HFFc6 (cell line): Measurements from ENCODE around the gene TBX19. TPM values are rescaled to one million over a fixed set of nuclear protein-coding genes. Genes with fewer than 3 reads are reported as not detected.

Experiments
- DNase-seq: peaks from one replicate; pipeline ENCODE4 v3.0.0-alpha.2; 2018
- H3K27ac Mint-ChIP-seq: 2 replicates; pipeline ENCODE4 v1.8.0; 2020; ENCODE audit warnings: mild to moderate bottlenecking, mixed read lengths
- H3K27me3 Mint-ChIP-seq: 2 replicates; pipeline ENCODE4 v1.8.0; 2021; ENCODE audit warnings: mild to moderate bottlenecking, moderate library complexity, mixed read lengths; ENCODE audit not compliant: insufficient read depth
- H3K36me3 Mint-ChIP-seq: 2 replicates; pipeline ENCODE4 v1.8.0; 2021; ENCODE audit warnings: low read depth, mixed read lengths
- H3K4me1 Mint-ChIP-seq: 2 replicates; pipeline ENCODE4 v1.8.0; 2020; ENCODE audit warnings: low read depth, mixed read lengths
- H3K4me3 Mint-ChIP-seq: 2 replicates; pipeline ENCODE4 v1.8.0; 2020; ENCODE audit warnings: mild to moderate bottlenecking, moderate library complexity, mixed read lengths
- H3K9me3 Mint-ChIP-seq: 2 replicates; pipeline ENCODE4 v1.8.0; 2020; ENCODE audit warnings: mild to moderate bottlenecking, mixed read lengths
- CTCF ChIP-seq: fragments of 200-600 bp; sonication (generic); IDR thresholded peaks from 2 replicates; pipeline ENCODE4 v1.5.0; 2021; ENCODE audit warnings: antibody characterized with exemption, mild to moderate bottlenecking
- total RNA-seq, 6 experiments: library from RNA; stranded (reverse); fragmentation: NEBNext Ultra II Directional; extraction: Animal tissue kit (Norgen Biotek cat#: 25700); gene quantifications; 2 replicates in 1 of 6; 3 replicates in 5 of 6; pipeline ENCODE4 v1.2.3, GENCODE V29; 2021

Gene TBX19
- total RNA-seq, 6 experiments from 2014 or later = 0.41 to 0.57 (median 0.49) TPM

- H3K27ac Mint-ChIP-seq = no peak overlapping the region
- no peak for DNase-seq
- H3K36me3 Mint-ChIP-seq = no peaks in the 10 kb centered on the region
- H3K9me3 Mint-ChIP-seq = no peaks in the 10 kb centered on the region
- peaks cover 23% of the 10 kb centered on the region for H3K4me1 Mint-ChIP-seq
- no peaks in the 10 kb centered on the region for H3K27me3 Mint-ChIP-seq
- no peak overlapping the region for H3K4me3 Mint-ChIP-seq
- no peak for TF ChIP-seq CTCF
These were observed 16.5 kb downstream of the TBX19 start for GRCh38 chr1:168297019-168297730.

GRCh38 chr1:168298446-168298845 is 17.8 kb downstream of the TBX19 start:
- no peaks in the 10 kb centered on the region; the same call in 1 of the 2 replicates for H3K36me3 Mint-ChIP-seq
- no peaks in the 10 kb centered on the region for H3K9me3 Mint-ChIP-seq
- H3K27ac Mint-ChIP-seq = no peak overlapping the region
- peaks cover 35% of the 10 kb centered on the region for H3K4me1 Mint-ChIP-seq
- TF ChIP-seq CTCF = no peak
- H3K4me3 Mint-ChIP-seq = no peak overlapping the region
- DNase-seq = no peak
- H3K27me3 Mint-ChIP-seq = no peaks in the 10 kb centered on the region

GRCh38 chr1:168300626-168301025 is 19.9 kb downstream of the TBX19 start:
- TF ChIP-seq CTCF = no peak
- H3K4me1 Mint-ChIP-seq = peaks cover 47% of the 10 kb centered on the region
- no peaks in the 10 kb centered on the region for H3K27me3 Mint-ChIP-seq
- no peaks in the 10 kb centered on the region for H3K9me3 Mint-ChIP-seq
- H3K36me3 Mint-ChIP-seq = peaks cover 3% of the 10 kb centered on the region; the same call in 1 of the 2 replicates
- H3K27ac Mint-ChIP-seq = peak overlapping the region; percentile 91
- no peak for DNase-seq
- no peak overlapping the region for H3K4me3 Mint-ChIP-seq

- Mint-ChIP-seq H3K27me3 (no peaks in the 10 kb centered on the region), H3K36me3 (peaks cover 8% of the 10 kb centered on the region; the same call in 1 of the 2 replicates), H3K4me3 (peak overlapping the region; percentile 26; the same call in 1 of the 2 replicates), H3K4me1 (peaks cover 52% of the 10 kb centered on the region), H3K27ac (peak overlapping the region; percentile 91), H3K9me3 (no peaks in the 10 kb centered on the region)
- TF ChIP-seq CTCF = no peak
- DNase-seq = peak; percentile 98
These were observed 21.1 kb downstream of the TBX19 start for GRCh38 chr1:168301664-168302320.

GRCh38 chr1:168303716-168304540 is 23.3 kb downstream of the TBX19 start:
- no peak for TF ChIP-seq CTCF
- Mint-ChIP-seq H3K27ac (no peak overlapping the region; the same call in 1 of the 2 replicates), H3K4me3 (no peak overlapping the region), H3K4me1 (peaks cover 52% of the 10 kb centered on the region), H3K36me3 (peaks cover 8% of the 10 kb centered on the region; the same call in 1 of the 2 replicates), H3K27me3 (no peaks in the 10 kb centered on the region), H3K9me3 (no peaks in the 10 kb centered on the region)
- no peak for DNase-seq
